ENCODE measurements around the gene C1QTNF1.

- TF ChIP-seq GATA3 (IDR thresholded peaks at IDR 0.05; ENCODE audit: low read depth, low read length) (no peak), GATA2 (IDR thresholded peaks at IDR 0.05; ENCODE audit: low read depth, low read length) (no peak)
Observed at GRCh38 chr17:79057737-79058385, 33.9 kb downstream of the C1QTNF1 start.
